Uterus (tissue), 2 donors: ENCODE data around the gene ATF1.

Source experiments
- CTCF ChIP-seq, 4 experiments: fragments of 200-600 bp in 2 of 4; fragments of 450-650 bp in 2 of 4; sonication (generic) in 2 of 4; IDR thresholded peaks; one replicate each; pipeline ENCODE4 v1.5.1; 2016 to 2019; ENCODE audit warnings: antibody characterized with exemption in 4 of 4, mild to moderate bottlenecking in 2 of 4, moderate library complexity in 1 of 4
- POLR2A ChIP-seq, 2 donors: fragments of 450-650 bp; IDR thresholded peaks; one replicate each; pipeline ENCODE4 v1.6.1; 2016; ENCODE audit warnings: antibody characterized with exemption in 2 of 2, mild to moderate bottlenecking in 1 of 2, moderate library complexity in 1 of 2

- TF ChIP-seq CTCF (IDR thresholded peaks at IDR 0.05) (no peak), POLR2A (IDR thresholded peaks at IDR 0.05) (no peak)
These were observed 16.1 kb downstream of the ATF1 start for GRCh38 chr12:50780013-50780412.
